Islet precursor cell (in vitro differentiated cells): ENCODE results near the gene FSTL5.

Experiments used
- DNase-seq: peaks from one replicate; pipeline ENCODE4 v3.0.0-alpha.2; 2018

FSTL5 gene

DNA sequence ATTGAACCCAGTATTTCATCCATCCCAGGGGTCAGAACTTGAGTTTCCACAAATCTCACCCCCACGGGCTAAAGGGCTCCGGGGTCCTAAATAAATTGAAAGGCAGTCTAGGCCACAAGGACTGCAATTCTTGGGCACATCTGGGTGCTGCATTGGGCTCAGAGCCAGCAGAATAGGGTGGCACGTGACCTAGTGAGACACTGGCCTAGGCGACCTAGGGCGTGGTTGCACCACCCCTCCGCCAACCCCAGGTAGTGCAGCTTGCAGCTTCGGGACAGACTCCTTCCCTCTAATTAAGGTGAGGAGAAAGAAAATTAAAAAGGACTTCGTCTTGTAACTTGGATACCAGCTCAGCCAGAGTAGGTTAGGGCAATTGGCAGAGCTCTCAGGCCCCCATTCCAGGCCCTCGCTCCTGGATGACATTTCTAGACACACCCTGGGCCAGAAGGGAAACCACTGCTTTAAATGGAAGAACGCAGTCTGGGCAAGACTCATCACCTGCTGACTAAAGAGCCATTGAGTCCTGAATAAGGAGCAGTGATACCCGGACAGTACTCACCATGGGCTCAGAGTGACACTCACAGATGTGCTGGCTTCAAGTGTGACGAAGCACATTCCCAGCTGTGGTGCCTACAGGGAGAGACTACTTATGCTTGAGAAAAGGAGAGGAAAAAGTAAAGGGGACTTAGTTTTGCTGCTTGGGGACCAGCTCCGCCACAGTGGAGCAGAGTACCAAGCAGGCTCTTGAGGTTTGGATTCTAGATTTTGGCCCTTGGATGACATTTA, 735.4 kb downstream of the FSTL5 start:
- no peak for DNase-seq

DNA sequence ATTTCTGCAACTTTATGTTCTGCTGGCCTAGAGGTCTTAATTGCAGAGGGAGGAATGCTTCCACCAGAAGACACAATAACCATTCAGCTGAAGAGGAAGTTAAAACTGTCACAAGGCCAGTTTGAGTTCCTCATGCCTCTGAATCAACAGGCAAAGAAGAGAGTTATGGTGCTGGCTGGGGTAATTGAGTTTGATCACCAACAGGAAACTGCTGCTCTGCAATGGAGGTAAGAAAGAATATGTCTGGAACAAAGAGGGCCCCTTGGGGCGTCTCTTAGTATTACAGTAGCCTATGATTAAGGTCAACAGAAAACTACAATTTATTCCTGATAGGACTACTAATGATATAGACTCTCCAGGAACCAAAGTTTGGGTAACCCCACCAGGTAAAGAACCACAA, 744.0 kb downstream of the FSTL5 start:
- DNase-seq, result no peak

DNA sequence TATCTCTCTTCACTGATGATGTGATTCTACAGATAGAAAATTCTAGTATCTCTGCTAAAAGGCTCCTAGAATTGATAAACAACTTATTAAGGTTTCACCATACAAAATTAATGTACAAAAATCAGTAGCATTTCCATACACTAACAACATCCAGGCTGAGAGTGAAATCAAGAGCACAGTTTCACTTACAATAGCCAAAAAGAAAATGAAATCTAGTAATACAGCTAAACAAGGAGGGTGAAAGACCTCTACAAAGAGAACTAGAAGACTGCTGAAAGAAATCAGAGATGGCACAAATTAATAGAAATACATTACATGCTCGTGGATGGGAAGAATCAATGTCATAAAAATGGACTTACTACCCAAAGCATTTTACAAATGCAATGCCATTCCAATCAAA, 751.9 kb downstream of the FSTL5 start:
- no peak for DNase-seq

DNA sequence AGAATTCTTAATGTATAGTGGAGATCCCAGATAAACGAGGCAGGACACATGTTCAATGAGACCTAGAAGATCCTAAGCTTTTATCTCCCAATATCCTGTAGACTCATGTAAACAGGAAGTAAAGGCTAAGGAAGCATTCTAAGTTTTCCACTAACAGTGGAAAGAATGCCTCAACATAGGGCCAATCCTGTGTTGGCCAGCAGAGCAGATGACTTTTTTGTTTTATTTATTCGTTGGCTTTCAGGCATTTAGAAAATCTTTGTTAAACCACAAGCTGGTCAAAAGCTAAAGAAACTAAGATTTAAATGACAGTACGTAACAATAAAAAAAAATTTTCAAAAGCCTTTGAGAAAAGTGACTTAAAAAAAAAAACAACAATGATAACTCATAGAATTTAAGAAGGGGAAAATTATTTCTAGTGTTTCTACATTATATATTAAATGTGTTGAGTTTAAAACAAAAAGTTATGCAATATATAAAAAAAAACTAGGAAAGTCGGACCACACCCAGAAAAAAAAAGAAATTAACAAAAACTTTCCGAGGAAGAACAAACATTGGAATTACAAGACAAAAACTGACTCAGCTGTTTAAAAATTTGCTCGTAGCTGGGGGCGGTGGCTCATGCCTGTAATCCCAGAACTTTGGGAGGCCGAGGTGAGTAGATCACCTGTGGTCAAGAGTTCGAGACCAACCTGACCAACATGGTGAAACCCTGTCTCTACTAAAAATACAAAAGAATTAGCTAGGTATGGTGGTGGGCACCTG, 759.3 kb downstream of the FSTL5 start:
- DNase-seq, result no peak

DNA sequence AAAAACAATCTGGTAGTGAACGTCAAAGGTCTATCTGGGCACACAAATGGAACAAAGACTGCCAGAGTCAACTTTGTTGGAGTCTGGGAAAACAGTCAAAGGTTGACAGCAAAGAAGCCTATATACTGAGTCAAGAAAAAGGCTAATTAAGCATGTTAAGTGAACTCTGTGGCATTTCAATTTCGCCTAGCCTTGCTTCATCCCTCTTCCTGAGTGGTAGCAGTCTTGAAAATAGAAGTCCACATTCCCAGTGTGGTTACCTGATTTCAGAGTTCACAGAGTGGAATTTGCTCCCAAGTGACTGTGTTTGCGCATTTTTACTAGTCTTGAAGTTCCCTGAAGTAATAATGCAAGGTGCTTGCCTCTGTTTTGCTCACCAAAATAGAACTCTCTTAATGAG, 760.0 kb downstream of the FSTL5 start:
- no peak for DNase-seq

DNA sequence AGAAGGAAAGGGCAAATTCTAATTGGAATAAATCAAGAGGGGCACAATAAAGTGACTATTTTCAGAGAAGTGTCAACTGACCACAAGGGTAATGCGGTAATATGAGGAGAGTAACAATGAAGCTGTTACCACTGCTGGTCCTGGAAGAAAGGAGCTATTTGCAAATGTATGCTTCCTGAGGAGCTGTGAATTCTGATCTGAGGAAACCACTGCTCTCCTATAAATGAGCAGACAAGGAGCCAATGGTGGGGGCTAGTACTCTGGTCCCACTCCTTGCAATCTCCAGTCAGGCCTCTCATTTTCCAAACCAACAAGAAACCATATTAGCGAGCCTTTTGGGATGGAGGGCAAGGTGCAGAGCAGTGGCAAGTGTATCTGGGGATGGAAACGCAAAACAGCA, 770.2 kb downstream of the FSTL5 start:
- DNase-seq, result no peak

DNA sequence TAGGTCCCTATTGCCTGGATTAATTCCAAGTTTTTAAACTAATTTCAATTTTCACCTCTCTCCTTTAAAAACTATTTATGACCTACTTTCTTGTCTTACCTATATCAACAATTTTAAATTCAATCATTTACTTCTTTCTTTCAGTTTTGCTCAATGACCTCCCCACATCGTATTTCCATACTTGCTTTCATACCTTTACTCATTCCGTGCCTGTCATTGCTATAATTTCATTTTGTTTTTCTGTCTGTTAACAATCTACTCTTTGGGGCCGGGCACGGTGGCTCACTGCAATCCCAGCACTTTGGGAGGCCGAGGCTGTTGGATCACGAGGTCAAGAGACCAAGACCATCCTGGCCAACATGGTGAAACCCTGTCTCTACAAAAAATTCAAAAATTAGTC, 781.1 kb downstream of the FSTL5 start:
- no peak for DNase-seq

DNA sequence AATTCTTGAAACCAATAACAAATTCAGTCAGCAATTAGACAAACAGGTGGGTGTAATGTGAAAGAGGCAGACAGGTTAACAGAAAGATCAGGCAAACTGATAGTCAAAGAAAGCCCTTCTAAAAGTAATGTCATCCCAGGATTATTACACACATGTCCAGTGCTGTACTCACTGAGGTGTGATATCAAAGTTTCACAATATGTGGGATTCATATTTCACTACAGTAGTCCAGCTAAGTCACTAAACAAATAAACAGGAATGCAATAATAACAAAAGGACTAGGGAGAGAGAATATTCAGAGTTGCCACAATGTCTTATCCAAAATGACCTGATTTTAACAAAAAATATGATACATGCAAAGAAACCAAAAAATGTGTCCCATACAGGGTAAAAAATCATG, 787.5 kb downstream of the FSTL5 start:
- DNase-seq, result no peak

DNA sequence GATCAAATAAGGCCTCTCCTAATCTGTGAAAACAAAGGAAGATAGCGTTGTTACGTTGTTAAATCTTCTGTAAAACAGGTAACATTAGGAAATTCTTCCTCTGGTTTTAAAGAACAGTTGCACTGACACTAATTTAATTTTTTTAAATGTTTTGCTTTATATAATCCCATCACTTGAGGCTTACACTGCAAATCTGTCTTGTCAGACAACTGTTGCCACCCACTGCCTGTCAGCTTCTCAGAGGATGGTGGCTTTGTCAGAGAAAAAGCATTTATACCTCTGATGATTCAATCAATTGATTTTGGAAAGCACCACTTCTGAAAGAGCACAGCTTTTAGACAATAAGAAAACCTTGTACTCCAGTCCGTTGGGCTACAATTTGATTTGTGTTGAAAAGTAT, 799.1 kb downstream of the FSTL5 start:
- DNase-seq, result no peak

DNA sequence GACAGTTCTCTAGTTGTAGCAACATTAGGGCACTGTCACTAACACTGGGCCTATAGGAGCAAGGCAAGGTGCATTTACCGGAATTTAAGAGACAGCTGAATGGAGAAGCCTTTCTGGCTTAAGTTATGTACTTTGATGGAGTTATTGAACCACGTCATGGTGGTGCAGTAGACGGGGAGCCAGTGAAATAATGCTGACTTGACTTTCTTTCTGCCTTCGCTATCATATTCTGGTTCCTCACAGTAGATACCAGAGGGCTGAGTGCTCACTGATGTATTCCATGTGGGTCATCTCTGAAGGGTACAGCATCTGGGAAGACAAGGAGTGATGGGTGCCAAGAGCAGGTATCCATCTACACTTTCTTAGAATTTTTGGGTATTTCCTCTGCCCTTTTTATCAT, 802.8 kb downstream of the FSTL5 start:
- no peak for DNase-seq

DNA sequence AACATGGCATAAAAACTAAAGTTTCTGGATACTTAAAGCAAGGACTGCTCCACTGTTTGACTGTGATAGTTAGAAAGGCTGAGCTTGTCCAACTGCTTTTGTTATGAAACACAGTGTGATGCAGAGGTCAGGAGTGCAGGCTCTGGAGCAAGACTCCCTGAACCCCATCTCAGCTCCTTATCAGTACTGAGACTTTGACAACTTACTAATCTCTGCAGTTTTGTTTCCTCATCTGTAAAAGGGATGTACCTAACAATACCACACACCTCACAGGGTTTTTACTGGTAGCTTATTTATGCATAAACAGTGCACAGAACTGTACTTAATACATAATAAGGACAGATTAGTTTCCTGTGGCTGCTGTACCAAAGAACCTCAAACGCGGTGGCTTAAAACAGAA, 804.3 kb downstream of the FSTL5 start:
- no peak for DNase-seq

DNA sequence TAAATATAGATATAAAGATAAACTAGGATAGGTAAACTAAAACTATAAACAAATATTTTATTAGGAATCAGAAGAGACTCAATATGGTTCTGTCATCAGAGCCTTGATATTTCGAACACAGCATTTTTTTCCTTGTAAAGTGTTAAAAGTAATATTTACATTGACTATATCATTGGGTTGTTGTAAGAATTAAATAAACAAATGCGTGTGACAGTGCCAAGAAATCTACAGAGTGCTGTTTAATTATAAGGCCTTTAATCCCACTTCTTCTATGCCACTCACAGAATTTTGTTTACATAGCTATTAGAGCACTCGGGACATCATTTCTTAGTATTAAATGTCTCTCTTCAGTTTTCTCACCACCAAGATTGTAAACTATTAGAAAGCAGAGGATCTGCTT, 807.4 kb downstream of the FSTL5 start:
- DNase-seq, result no peak

DNA sequence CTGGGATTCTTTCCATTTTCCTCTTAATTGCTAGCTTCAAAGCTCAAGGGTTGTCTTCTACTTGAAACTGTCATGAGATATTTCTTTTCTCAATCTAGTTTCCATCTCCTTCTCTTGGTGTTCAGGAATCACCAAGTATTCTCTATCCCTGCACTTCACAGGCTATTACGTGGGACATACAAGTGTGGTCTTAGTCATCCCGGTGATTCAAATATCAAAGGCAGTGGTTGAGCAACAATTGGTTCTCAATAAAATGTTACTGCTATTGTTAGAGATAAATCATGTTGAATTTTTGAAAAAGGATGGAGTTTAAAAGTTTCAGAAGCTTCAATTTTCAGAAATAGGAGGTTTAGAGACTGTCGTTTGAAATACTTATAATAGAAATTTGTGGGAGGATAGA, 812.9 kb downstream of the FSTL5 start:
- no peak for DNase-seq

DNA sequence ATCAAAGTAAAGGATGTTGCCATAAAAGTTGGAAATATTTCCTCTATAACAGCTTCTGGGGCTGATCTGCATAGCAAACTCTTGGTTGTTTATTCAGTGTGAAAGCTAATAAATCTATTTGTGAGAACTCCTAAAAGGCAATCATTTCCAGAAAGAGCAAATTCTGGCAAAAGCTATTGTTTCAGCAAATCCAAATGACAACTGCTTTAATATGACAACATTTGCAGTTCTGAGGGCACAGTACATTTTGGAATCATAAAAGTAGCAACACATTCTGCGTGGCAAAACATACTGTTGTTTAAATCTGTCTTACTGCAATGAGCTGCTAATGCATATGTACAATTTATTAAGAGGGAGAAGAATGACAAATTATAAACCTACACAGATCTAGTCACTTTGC, 818.1 kb downstream of the FSTL5 start:
- DNase-seq, result no peak

DNA sequence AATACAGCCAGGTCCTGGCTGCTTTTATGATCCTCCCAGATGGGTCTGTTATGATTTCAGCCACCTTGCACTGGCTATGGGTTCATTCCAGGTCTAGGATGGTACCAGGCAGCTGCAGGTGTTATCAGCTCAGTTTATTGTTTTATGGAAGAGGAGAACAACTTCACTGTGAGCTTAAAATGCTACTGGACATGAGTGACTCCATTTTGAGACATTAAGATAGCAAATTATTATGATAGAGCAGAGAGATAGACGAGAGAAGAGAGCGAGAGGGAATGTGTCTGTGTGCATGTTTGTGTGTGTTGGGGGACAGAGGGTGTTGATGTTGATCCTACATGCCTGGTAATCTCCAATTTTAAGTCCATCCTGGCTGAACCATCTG, 820.2 kb downstream of the FSTL5 start:
- DNase-seq, result no peak

DNA sequence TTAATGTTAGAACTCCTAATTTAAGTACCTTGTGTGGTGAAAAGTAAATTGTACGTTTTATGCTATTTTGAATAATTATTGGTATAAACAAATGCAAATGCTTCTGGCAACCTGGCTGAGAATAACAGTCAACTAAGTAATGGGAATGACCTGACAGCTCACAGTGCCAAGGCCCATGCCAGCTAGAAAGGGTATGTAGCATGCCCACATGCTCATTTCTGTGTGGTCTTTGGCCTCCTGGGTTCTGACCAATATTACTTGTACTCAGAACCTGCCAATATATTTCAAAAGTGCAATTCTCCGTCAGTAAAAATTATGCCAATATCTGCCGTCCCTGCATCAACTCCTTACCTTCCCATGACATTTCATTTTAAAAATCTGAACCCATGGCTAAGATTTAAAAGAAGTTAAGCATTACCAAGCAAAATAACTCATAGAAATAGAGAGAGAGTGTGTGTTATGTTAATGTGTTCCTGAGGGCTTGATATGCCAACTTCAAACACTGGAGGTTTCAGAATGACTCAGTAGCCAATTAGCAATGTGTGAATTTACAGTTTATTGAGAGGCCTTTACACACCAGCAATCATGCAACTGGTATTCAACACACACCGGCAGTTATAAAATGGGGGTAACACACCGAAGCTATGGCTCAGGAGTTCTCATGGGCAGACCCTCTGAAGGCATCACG, 820.8 kb downstream of the FSTL5 start:
- no peak for DNase-seq

DNA sequence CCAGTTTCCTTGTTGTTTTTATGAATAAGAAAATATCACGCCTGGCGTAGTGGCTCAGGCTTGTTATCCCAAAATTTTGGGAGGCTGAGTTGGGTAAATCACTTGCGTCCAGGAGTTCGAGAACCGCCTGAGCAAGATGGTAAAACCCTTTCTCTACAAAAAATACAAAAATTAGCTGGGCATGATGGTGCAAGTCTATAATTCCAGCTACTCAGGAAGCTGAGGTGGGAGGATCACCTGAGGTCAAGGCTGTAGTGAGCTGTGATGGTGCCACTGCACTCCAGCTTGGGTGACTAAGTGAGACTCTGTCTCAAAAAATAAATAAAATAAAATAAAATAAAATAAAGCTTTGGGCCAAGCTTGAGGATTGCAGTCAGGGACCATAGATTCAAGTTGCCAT, 827.2 kb downstream of the FSTL5 start:
- no peak for DNase-seq

DNA sequence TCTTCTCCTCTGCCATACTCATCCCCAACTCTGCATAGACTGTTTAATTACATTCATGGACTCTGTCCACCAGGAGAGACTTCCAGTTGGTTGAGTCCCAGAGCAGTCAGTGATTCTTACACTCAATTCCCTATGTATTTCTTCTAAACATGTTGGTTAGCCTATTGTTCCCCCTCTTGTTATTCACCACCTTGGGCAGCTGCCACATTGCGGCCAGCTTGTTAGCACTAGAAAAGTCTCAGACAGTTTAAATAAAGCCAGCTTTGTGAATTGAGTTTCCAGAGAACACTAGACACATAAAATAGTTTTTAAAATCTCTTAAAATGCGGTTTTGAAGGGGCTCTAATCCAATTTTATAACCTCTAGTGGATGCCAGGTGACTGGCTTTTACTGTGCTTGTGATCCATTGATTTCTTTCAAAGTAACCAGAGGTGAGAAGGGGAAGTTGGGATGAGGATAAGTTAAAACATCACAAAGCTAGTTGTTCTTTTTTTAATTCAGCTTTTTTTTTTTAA, 827.7 kb downstream of the FSTL5 start:
- no peak for DNase-seq
